Thyroid gland (tissue), 4 donors: Measurements from ENCODE around the gene PREB. TPM values are rescaled to one million over a fixed set of nuclear protein-coding genes. Genes with fewer than 3 reads are reported as not detected.

Experiments
- DNase-seq, 2 donors: peaks; one replicate each; pipeline ENCODE4 v3.0.0-alpha.2; 2019
- H3K27ac ChIP-seq, 3 donors: fragments of 200-600 bp; sonication (generic); 1 replicate in 2 of 3; 2 replicates in 1 of 3; pipeline ENCODE4 v1.5.1; 2016 to 2019; ENCODE audit warnings: mild to moderate bottlenecking in 1 of 3, moderate library complexity in 1 of 3
- H3K27me3 ChIP-seq: fragments of 200-600 bp; sonication (generic); one replicate; pipeline ENCODE4 v1.5.1; 2019
- H3K36me3 ChIP-seq, 2 donors: fragments of 200-600 bp; sonication (generic); one replicate each; pipeline ENCODE4 v1.5.1; 2016 to 2019
- H3K4me1 ChIP-seq, 2 donors: fragments of 200-600 bp; sonication (generic); one replicate each; pipeline ENCODE4 v1.5.1; 2017 to 2019
- H3K4me3 ChIP-seq, 3 donors: fragments of 200-600 bp; sonication (generic); replicated peaks in 1 of 3; 1 replicate in 2 of 3; 2 replicates in 1 of 3; pipeline ENCODE4 v1.5.1; 2016; ENCODE audit warnings: mild to moderate bottlenecking in 1 of 3
- H3K9me3 ChIP-seq: fragments of 200-600 bp; sonication (generic); one replicate; pipeline ENCODE4 v1.5.1; 2017
- POLR2A ChIP-seq, 2 donors: fragments of 450-650 bp; IDR thresholded peaks; one replicate each; pipeline ENCODE4 v1.6.1; 2017; ENCODE audit warnings: antibody characterized with exemption in 2 of 2, mild to moderate bottlenecking in 2 of 2, moderate library complexity in 1 of 2
- WGBS, 2 donors: methylation state at CpG; one replicate each; pipeline ENCODE4 v1.1.5; 2017; 5-methylcytosine and 5-hydroxymethylcytosine counted together
- intact Hi-C: fragments of 100-400 bp; cut with DNase I; formaldehyde crosslinking; loops from one replicate; pipeline ENCODE4 v1.15.1; 2023
- total RNA-seq, 4 donors: library from RNA; depleted of rRNA; stranded (reverse); fragments of >200 nt; gene quantifications; one replicate each; pipeline ENCODE4 v1.2.3, GENCODE V29; 2016
- TF ChIP-seq, protein P1 (sequence below), 6 experiments: fragments of 200-600 bp in 3 of 6; fragments of 450-650 bp in 3 of 6; sonication (generic) in 3 of 6; IDR thresholded peaks; one replicate each; pipeline ENCODE4 v1.5.1; 2016 to 2019; ENCODE audit warnings: antibody characterized with exemption in 6 of 6, mild to moderate bottlenecking in 2 of 6, inconsistent platforms in 1 of 6, moderate library complexity in 1 of 6

Gene PREB
- total RNA-seq, 4 donors from 2014 or later: 52.4 to 84.0 (median 55.2) TPM

DNA sequence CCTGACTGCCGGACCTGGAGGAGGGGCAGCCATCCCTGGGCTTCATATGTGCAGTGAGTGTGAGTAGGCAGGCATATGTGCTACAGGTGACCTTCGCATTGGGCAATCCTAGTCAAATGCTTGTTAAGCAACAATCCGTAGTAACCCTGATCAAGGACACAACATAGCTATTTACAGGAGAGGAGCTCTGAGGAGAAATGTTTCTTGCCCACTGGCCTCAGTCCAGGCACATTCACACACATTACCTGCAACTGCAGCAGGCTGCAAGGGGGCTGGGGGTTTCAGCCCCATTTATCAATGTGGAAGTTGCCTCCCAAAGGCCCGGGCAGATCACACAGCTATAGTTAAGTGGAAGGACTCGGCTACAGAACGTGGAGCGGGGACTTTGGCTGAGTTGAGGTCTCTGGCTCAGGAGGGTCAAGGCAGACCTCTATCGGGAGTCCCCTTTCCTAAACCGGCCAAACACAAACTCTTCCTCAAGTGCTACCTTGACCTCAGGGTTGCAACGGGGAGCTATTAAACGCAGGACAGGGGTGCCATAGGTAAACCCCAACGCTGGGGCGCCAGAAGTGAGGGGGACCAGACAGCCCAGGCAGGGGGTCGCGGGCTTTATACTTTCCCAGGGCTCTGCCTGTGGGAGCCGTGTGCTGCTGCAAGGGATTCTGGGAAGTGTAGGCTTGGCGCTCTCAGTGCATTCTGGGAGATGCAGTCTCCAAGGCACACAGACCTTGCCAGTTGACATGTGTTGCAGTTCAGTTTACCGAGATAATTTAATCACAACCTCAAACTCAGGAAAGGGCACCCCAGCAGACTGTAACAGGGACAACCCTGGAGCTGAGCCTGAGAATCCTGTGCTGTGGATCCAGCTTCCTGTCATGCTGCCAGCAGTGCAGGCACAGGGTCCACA is 38.4 kb downstream of the PREB start:
- Histone ChIP-seq H3K36me3 (no peaks in the 10 kb centered on the region), H3K9me3 (no peaks in the 10 kb centered on the region), H3K27me3 (no peaks in the 10 kb centered on the region), H3K4me3 (no peak overlapping the region), H3K4me1 (peaks cover 5 to 21% of the 10 kb centered on the region in 2 donors), H3K27ac (no peak overlapping the region)
- intact Hi-C loops: loop anchor here (5.0 to 10.0 kb wide), 3 partner anchors 96 to 209 kb away; partner anchors contain the start of genes DNAJC5G and UCN
- TF ChIP-seq, protein P1, sequence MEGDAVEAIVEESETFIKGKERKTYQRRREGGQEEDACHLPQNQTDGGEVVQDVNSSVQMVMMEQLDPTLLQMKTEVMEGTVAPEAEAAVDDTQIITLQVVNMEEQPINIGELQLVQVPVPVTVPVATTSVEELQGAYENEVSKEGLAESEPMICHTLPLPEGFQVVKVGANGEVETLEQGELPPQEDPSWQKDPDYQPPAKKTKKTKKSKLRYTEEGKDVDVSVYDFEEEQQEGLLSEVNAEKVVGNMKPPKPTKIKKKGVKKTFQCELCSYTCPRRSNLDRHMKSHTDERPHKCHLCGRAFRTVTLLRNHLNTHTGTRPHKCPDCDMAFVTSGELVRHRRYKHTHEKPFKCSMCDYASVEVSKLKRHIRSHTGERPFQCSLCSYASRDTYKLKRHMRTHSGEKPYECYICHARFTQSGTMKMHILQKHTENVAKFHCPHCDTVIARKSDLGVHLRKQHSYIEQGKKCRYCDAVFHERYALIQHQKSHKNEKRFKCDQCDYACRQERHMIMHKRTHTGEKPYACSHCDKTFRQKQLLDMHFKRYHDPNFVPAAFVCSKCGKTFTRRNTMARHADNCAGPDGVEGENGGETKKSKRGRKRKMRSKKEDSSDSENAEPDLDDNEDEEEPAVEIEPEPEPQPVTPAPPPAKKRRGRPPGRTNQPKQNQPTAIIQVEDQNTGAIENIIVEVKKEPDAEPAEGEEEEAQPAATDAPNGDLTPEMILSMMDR (IDR thresholded peaks at IDR 0.05): no peak
- TF ChIP-seq POLR2A (IDR thresholded peaks at IDR 0.05): no peak
- peak; percentile 49 to 51 for DNase-seq
- 32 to 35% methylated on average over 5 to 16 of the region's 18 CpGs for WGBS, 2 donors

DNA sequence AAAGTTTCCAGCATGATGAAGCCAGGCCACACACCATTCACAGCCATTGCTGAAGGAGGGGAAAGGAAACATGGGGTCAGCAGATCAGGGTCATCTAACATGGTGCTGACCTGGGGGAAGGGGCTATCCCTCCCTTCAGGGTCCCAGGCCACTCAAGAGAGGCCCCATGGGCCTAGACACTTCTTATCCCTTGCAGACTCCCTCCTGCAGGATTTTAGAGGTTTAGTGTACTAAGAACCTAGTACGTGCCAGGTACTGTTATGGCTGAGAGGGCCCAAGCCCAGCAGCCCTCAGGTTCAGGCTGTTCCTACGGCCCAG is 39.0 kb downstream of the PREB start:
- H3K4me3 ChIP-seq: no peak overlapping the region
- no peaks in the 10 kb centered on the region for H3K27me3 ChIP-seq
- no peaks in the 10 kb centered on the region for H3K9me3 ChIP-seq
- WGBS, 2 donors: 100% methylated on average over 2 of the region's 2 CpGs; no CpG with 5 or more reads in 1 of the 2 donors
- no peak for DNase-seq
- intact Hi-C loops: loop anchor here (5.0 to 10.0 kb wide), 3 partner anchors 97 to 209 kb away; partner anchors contain the start of genes DNAJC5G and UCN
- no peaks in the 10 kb centered on the region for H3K36me3 ChIP-seq
- peaks cover 5 to 21% of the 10 kb centered on the region in 2 donors for H3K4me1 ChIP-seq
- TF ChIP-seq POLR2A (IDR thresholded peaks at IDR 0.05): no peak
- TF ChIP-seq, protein P1 (IDR thresholded peaks at IDR 0.05): no peak
- no peak overlapping the region for H3K27ac ChIP-seq

DNA sequence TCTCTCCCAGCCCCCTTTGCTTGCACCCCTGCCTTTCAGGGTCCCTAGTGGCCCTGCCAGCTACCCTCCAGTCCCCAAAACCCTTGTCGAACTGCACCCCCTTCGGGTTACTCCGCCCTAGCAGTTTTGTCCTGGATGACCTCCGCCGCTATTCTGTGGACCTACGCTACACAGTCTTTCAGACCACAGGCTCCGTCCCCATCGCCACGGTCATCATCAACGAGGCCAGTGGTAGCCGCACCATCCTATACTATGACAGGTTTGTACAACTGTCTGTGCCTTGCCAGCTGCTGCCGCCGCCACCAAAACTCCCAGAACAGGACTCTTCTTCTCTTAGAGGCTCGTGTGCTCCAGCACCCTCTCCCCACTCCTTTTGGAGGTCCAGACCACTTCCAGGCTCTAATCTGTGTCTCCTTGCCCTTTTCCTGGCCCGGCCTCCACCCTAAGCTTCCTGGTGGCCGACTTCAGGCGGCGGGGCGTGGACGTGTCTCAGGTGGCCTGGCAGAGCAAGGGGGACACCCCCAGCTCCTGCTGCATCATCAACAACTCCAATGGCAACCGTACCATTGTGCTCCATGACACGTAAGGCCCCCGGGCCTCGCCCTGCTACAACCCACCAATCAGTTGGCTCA is 40.0 kb downstream of the PREB start:
- no peaks in the 10 kb centered on the region for H3K27me3 ChIP-seq
- no peaks in the 10 kb centered on the region for H3K36me3 ChIP-seq
- TF ChIP-seq, protein P1 (IDR thresholded peaks at IDR 0.05): no peak
- no peak for TF ChIP-seq POLR2A (IDR thresholded peaks at IDR 0.05)
- WGBS, 2 donors: 94 to 96% methylated on average over 24 of the region's 24 CpGs
- H3K4me1 ChIP-seq: peaks cover 5 to 21% of the 10 kb centered on the region in 2 donors
- no peak for DNase-seq
- intact Hi-C loops: loop anchor here (10.0 kb wide), 1 partner anchor 210 kb away; the partner anchor contains the start of gene UCN
- no peaks in the 10 kb centered on the region for H3K9me3 ChIP-seq
- no peak overlapping the region for H3K4me3 ChIP-seq
- H3K27ac ChIP-seq: no peak overlapping the region

DNA sequence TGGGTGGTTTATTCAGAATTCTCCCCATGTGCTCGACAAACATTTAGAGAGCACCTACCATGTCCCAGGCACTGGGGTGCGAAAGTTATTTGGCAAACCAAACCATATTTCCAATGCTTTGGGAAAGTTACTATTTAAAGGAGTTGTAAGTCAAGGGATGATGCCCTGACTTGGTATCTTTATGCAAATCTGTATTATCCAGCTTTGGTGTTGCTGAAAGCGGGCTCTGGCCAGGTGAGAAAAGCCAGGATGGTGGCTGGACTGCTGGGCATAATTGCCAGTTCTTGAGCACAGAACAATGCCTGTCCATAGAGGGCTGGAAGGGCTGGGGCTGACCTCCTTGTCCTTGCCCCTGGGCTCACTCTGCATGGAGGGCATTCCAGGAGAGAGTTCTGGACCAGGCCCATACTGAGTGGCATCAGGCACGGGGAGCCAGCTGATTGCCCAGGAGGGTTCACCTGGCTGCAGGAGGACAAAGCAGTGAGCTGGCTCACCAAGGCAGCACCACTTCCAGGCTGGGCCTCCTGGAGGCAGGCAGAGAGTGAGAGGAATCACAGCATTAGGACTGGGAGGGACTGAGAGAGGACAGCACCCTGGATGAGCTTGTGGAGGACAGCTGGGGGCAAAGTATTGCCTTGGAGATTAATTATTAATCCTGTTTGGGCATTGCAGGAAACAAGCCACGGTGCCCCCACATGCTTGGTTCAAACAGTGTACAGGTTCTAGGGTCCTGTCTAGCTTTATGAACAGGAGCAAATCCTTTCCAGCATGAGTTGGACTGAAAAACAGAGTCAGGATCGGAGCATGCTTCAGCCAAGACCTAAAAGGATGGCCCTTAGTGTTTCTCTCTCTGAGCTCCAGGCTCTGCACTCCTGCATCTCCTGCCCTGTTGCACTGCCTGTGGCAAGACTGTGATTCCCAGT is 40.7 kb downstream of the PREB start:
- no peak overlapping the region for H3K27ac ChIP-seq
- no peak overlapping the region for H3K4me3 ChIP-seq
- intact Hi-C loops: loop anchor here (10.0 kb wide), 1 partner anchor 211 kb away; the partner anchor contains the start of gene UCN
- H3K4me1 ChIP-seq: peaks cover 5 to 21% of the 10 kb centered on the region in 2 donors
- H3K27me3 ChIP-seq: no peaks in the 10 kb centered on the region
- TF ChIP-seq POLR2A (IDR thresholded peaks at IDR 0.05): no peak
- TF ChIP-seq, protein P1 (IDR thresholded peaks at IDR 0.05): no peak
- no peaks in the 10 kb centered on the region for H3K9me3 ChIP-seq
- no peak for DNase-seq
- WGBS, 2 donors: 80 to 82% methylated on average over 6 of the region's 6 CpGs
- H3K36me3 ChIP-seq: no peaks in the 10 kb centered on the region
